Measurements from ENCODE around the gene VSTM4.

The VSTM4 gene

GRCh38 chr10:49066944-49067730 lies 48.2 kb downstream of the VSTM4 start:
- Histone ChIP-seq H3K36me3 (ENCODE audit: control insufficient read depth in 1 of 2, insufficient read depth in 2 of 2, low read depth in 1 of 2, low read length in 2 of 2) (peaks cover 5 to 42% of the 10 kb centered on the region in 2 experiments), H3K27me3 (ENCODE audit: control insufficient read depth in 1 of 2, insufficient read depth in 1 of 2, low read length in 2 of 2) (no peaks in the 10 kb centered on the region), H2BK12ac (ENCODE audit: low read length in 2 of 2) (no peak overlapping the region), H3K9me3 (ENCODE audit: control insufficient read depth, low read length) (peaks cover 13% of the 10 kb centered on the region), H3K14ac (ENCODE audit: low read length in 2 of 2) (no peak overlapping the region), H3K18ac (ENCODE audit: low read depth in 1 of 2, low read length in 2 of 2) (no peak overlapping the region), H3K79me1 (replicated peaks; ENCODE audit: low read length, poor library complexity, severe bottlenecking) (no peaks in the 10 kb centered on the region), H3K4me3 (ENCODE audit: insufficient read depth in 1 of 2, low read depth in 1 of 2, low read length in 2 of 2) (no peak overlapping the region), H3K9ac (ENCODE audit: low read length) (no peak overlapping the region), H2AK5ac (ENCODE audit: low read length, severe bottlenecking) (no peak overlapping the region), H3K4me1 (ENCODE audit: control insufficient read depth, insufficient read depth, low read depth, low read length) (no peaks in the 10 kb centered on the region), H3K4ac (ENCODE audit: low read depth in 1 of 2, low read length in 2 of 2) (no peak overlapping the region), H3K4me2 (ENCODE audit: low read length, poor library complexity, severe bottlenecking) (no peak overlapping the region), H4K8ac (ENCODE audit: low read length) (no peak overlapping the region), H2BK5ac (ENCODE audit: low read depth, low read length, poor library complexity, severe bottlenecking) (no peak overlapping the region), H3K27ac (ENCODE audit: low read length, poor library complexity, severe bottlenecking) (no peak overlapping the region), H2BK15ac (ENCODE audit: low read depth, poor library complexity, severe bottlenecking) (no peak overlapping the region), H4K91ac (ENCODE audit: low read length) (no peak overlapping the region), H2BK120ac (ENCODE audit: low read depth, low read length) (no peak overlapping the region), H3K23ac (ENCODE audit: low read length in 2 of 2) (no peak overlapping the region), H2AFZ (ENCODE audit: low read depth, low read length) (no peak overlapping the region)
- DNase-seq: no peak
- 49% methylated on average over 4 of the region's 5 CpGs for WGBS

- H3K4me2 ChIP-seq (ENCODE audit: low read length, poor library complexity, severe bottlenecking): no peak overlapping the region
- H3K4me1 ChIP-seq (ENCODE audit: control insufficient read depth, insufficient read depth, low read depth, low read length): no peaks in the 10 kb centered on the region
- H3K9me3 ChIP-seq (ENCODE audit: control insufficient read depth, low read length): peaks cover 34% of the 10 kb centered on the region
- H3K4me3 ChIP-seq (ENCODE audit: insufficient read depth in 1 of 2, low read depth in 1 of 2, low read length in 2 of 2): no peak overlapping the region
- no peaks in the 10 kb centered on the region for H3K79me1 ChIP-seq (replicated peaks; ENCODE audit: low read length, poor library complexity, severe bottlenecking)
- no peak overlapping the region for H3K18ac ChIP-seq (ENCODE audit: low read depth in 1 of 2, low read length in 2 of 2)
- no peak overlapping the region for H2AFZ ChIP-seq (ENCODE audit: low read depth, low read length)
- H3K36me3 ChIP-seq (ENCODE audit: control insufficient read depth in 1 of 2, insufficient read depth in 2 of 2, low read depth in 1 of 2, low read length in 2 of 2): peaks cover 0 to 36% of the 10 kb centered on the region in 2 experiments
- no peak overlapping the region for H2AK5ac ChIP-seq (ENCODE audit: low read length, severe bottlenecking)
- H3K23ac ChIP-seq (ENCODE audit: low read length in 2 of 2): no peak overlapping the region
- no peak overlapping the region for H2BK15ac ChIP-seq (ENCODE audit: low read depth, poor library complexity, severe bottlenecking)
- H3K4ac ChIP-seq (ENCODE audit: low read depth in 1 of 2, low read length in 2 of 2): no peak overlapping the region
- H2BK12ac ChIP-seq (ENCODE audit: low read length in 2 of 2): no peak overlapping the region
- H4K8ac ChIP-seq (ENCODE audit: low read length): no peak overlapping the region
- H3K9ac ChIP-seq (ENCODE audit: low read length): no peak overlapping the region
- no peak overlapping the region for H3K27ac ChIP-seq (ENCODE audit: low read length, poor library complexity, severe bottlenecking)
- H2BK120ac ChIP-seq (ENCODE audit: low read depth, low read length): no peak overlapping the region
- H4K91ac ChIP-seq (ENCODE audit: low read length): no peak overlapping the region
- H2BK5ac ChIP-seq (ENCODE audit: low read depth, low read length, poor library complexity, severe bottlenecking): no peak overlapping the region
- DNase-seq: no peak
- H3K27me3 ChIP-seq (ENCODE audit: control insufficient read depth in 1 of 2, insufficient read depth in 1 of 2, low read length in 2 of 2): peaks cover 0 to 6% of the 10 kb centered on the region in 2 experiments
- H3K14ac ChIP-seq (ENCODE audit: low read length in 2 of 2): no peak overlapping the region
Measured at GRCh38 chr10:49062229-49062628, 53.1 kb downstream of the VSTM4 start.

- no peak overlapping the region for H4K8ac ChIP-seq (ENCODE audit: low read length)
- no peak overlapping the region for H2BK12ac ChIP-seq (ENCODE audit: low read length in 2 of 2)
- peaks cover 0 to 36% of the 10 kb centered on the region in 2 experiments for H3K36me3 ChIP-seq (ENCODE audit: control insufficient read depth in 1 of 2, insufficient read depth in 2 of 2, low read depth in 1 of 2, low read length in 2 of 2)
- H3K4me1 ChIP-seq (ENCODE audit: control insufficient read depth, insufficient read depth, low read depth, low read length): no peaks in the 10 kb centered on the region
- H3K9ac ChIP-seq (ENCODE audit: low read length): no peak overlapping the region
- H2BK15ac ChIP-seq (ENCODE audit: low read depth, poor library complexity, severe bottlenecking): no peak overlapping the region
- H2BK120ac ChIP-seq (ENCODE audit: low read depth, low read length): no peak overlapping the region
- no peak overlapping the region for H2AFZ ChIP-seq (ENCODE audit: low read depth, low read length)
- no peaks in the 10 kb centered on the region for H3K79me1 ChIP-seq (replicated peaks; ENCODE audit: low read length, poor library complexity, severe bottlenecking)
- no peak overlapping the region for H3K4me2 ChIP-seq (ENCODE audit: low read length, poor library complexity, severe bottlenecking)
- no peak overlapping the region for H3K27ac ChIP-seq (ENCODE audit: low read length, poor library complexity, severe bottlenecking)
- DNase-seq: no peak
- H3K23ac ChIP-seq (ENCODE audit: low read length in 2 of 2): no peak overlapping the region
- H3K14ac ChIP-seq (ENCODE audit: low read length in 2 of 2): no peak overlapping the region
- H3K4ac ChIP-seq (ENCODE audit: low read depth in 1 of 2, low read length in 2 of 2): no peak overlapping the region
- H3K27me3 ChIP-seq (ENCODE audit: control insufficient read depth in 1 of 2, insufficient read depth in 1 of 2, low read length in 2 of 2): peaks cover 0 to 6% of the 10 kb centered on the region in 2 experiments
- H3K18ac ChIP-seq (ENCODE audit: low read depth in 1 of 2, low read length in 2 of 2): no peak overlapping the region
- WGBS: no CpG with 5 or more reads among the region's 1 CpG
- no peak overlapping the region for H4K91ac ChIP-seq (ENCODE audit: low read length)
- H3K4me3 ChIP-seq (ENCODE audit: insufficient read depth in 1 of 2, low read depth in 1 of 2, low read length in 2 of 2): no peak overlapping the region
- peaks cover 34% of the 10 kb centered on the region for H3K9me3 ChIP-seq (ENCODE audit: control insufficient read depth, low read length)
- H2BK5ac ChIP-seq (ENCODE audit: low read depth, low read length, poor library complexity, severe bottlenecking): no peak overlapping the region
- H2AK5ac ChIP-seq (ENCODE audit: low read length, severe bottlenecking): no peak overlapping the region
Measured at GRCh38 chr10:49061667-49062066, 53.7 kb downstream of the VSTM4 start.

GRCh38 chr10:49058463-49059255 lies 56.7 kb downstream of the VSTM4 start:
- Histone ChIP-seq H3K4me1 (ENCODE audit: control insufficient read depth, insufficient read depth, low read depth, low read length) (peaks cover 6% of the 10 kb centered on the region), H3K27me3 (ENCODE audit: control insufficient read depth in 1 of 2, insufficient read depth in 1 of 2, low read length in 2 of 2) (peaks cover 0 to 6% of the 10 kb centered on the region in 2 experiments), H2BK5ac (ENCODE audit: low read depth, low read length, poor library complexity, severe bottlenecking) (no peak overlapping the region), H3K14ac (ENCODE audit: low read length in 2 of 2) (no peak overlapping the region), H2AFZ (ENCODE audit: low read depth, low read length) (no peak overlapping the region), H3K36me3 (ENCODE audit: control insufficient read depth in 1 of 2, insufficient read depth in 2 of 2, low read depth in 1 of 2, low read length in 2 of 2) (peaks cover 0 to 27% of the 10 kb centered on the region in 2 experiments), H3K18ac (ENCODE audit: low read depth in 1 of 2, low read length in 2 of 2) (no peak overlapping the region), H3K4ac (ENCODE audit: low read depth in 1 of 2, low read length in 2 of 2) (no peak overlapping the region), H3K9me3 (ENCODE audit: control insufficient read depth, low read length) (peaks cover 34% of the 10 kb centered on the region), H4K91ac (ENCODE audit: low read length) (no peak overlapping the region), H3K27ac (ENCODE audit: low read length, poor library complexity, severe bottlenecking) (no peak overlapping the region), H3K4me2 (ENCODE audit: low read length, poor library complexity, severe bottlenecking) (no peak overlapping the region), H2AK5ac (ENCODE audit: low read length, severe bottlenecking) (no peak overlapping the region), H3K79me1 (replicated peaks; ENCODE audit: low read length, poor library complexity, severe bottlenecking) (no peaks in the 10 kb centered on the region), H2BK120ac (ENCODE audit: low read depth, low read length) (no peak overlapping the region), H4K8ac (ENCODE audit: low read length) (no peak overlapping the region), H3K9ac (ENCODE audit: low read length) (no peak overlapping the region), H2BK15ac (ENCODE audit: low read depth, poor library complexity, severe bottlenecking) (no peak overlapping the region), H3K23ac (ENCODE audit: low read length in 2 of 2) (no peak overlapping the region), H2BK12ac (ENCODE audit: low read length in 2 of 2) (no peak overlapping the region), H3K4me3 (ENCODE audit: insufficient read depth in 1 of 2, low read depth in 1 of 2, low read length in 2 of 2) (no peak overlapping the region)
- DNase-seq: peak; percentile 18
- WGBS: 42% methylated on average over 7 of the region's 7 CpGs

All from mesenchymal stem cell (in vitro differentiated cells and primary cell).